ENCODE data around the gene SIX2. TPM values are rescaled to one million over a fixed set of nuclear protein-coding genes. Genes with fewer than 3 reads are reported as not detected.

The SIX2 gene
- total and polyA plus RNA-seq, 10 of the 15 experiments (the other 5 are each of a cell fraction or from before 2014, with no cell fraction given): not detected

- TF ChIP-seq MXI1 (IDR thresholded peaks at IDR 0.05; ENCODE audit: low read depth, low read length) (no peak), SIX5 (IDR thresholded peaks at IDR 0.05; ENCODE audit: low read depth, low read length, severe bottlenecking) (no peak), ZBTB33 (IDR thresholded peaks at IDR 0.05) (no peak), CBX3 (IDR thresholded peaks at IDR 0.05; ENCODE audit: borderline replicate concordance, low read depth) (no peak), STAT1 (conservative IDR thresholded peaks at IDR 0.05) (no peak), KDM1A (IDR thresholded peaks at IDR 0.05; ENCODE audit: borderline replicate concordance) (no peak), ZNF24 (IDR thresholded peaks at IDR 0.05) (no peak)
Measured at GRCh38 chr2:44970846-44971450, 38.3 kb downstream of the SIX2 start (continued).

- Histone ChIP-seq H3K36me3 (ENCODE audit: control insufficient read depth in 2 of 2, insufficient read depth in 2 of 2, low read length in 1 of 2) (no peaks in the 10 kb centered on the region), H3K9me3 (replicated peaks; ENCODE audit: control insufficient read depth, insufficient read depth, low read length) (no peaks in the 10 kb centered on the region), H4K20me1 (ENCODE audit: control insufficient read depth, insufficient read depth) (no peaks in the 10 kb centered on the region), H3K27ac (ENCODE audit: control insufficient read depth, insufficient read depth) (no peak overlapping the region), H2AFZ (ENCODE audit: control insufficient read depth, low read depth, low read length) (no peak overlapping the region), H3K4me2 (ENCODE audit: control insufficient read depth, insufficient read depth) (no peak overlapping the region), H3K79me2 (ENCODE audit: control insufficient read depth, insufficient read depth, low read length) (no peaks in the 10 kb centered on the region), H3K4me3 (no peak overlapping the region), H3K27me3 (replicated peaks in 1 of 2; ENCODE audit: control insufficient read depth in 2 of 2, insufficient read depth in 2 of 2, low read length in 1 of 2) (no peaks in the 10 kb centered on the region), H3K9ac (ENCODE audit: control insufficient read depth, insufficient read depth, low read length) (no peak overlapping the region), H3K4me1 (ENCODE audit: control insufficient read depth, insufficient read depth, low read length) (no peaks in the 10 kb centered on the region)
- FAIRE-seq (no peak), ATAC-seq (no peak), DNase-seq (ENCODE audit: low read depth, low spot score) (no peak)
- ChIA-PET SMC1A (ENCODE audit: uncharacterized antibody, unreplicated experiment) (interaction anchor here (0.8 to 4.0 kb wide), 3 partner anchors 13 to 500 kb away, joined by 3 to 25 read pairs (median 3); no protein-coding TSS in a partner anchor), POLR2A (interaction anchor here (0.6 kb wide), 1 partner anchor 23 kb away, joined by 3 read pairs; no protein-coding TSS in a partner anchor), CTCF (interaction anchor here (1.1 to 2.6 kb wide), 5 partner anchors 11 to 578 kb away, joined by 3 to 9 read pairs (median 6); no protein-coding TSS in a partner anchor), RAD21 (ENCODE audit: unreplicated experiment) (interaction anchor here (1.1 kb wide), 1 partner anchor 12 kb away, joined by 5 read pairs; no protein-coding TSS in a partner anchor)
- intact Hi-C loops (cut with micrococcal nuclease; ENCODE audit: unreplicated experiment) (no loop called here), in situ Hi-C loops (cut with MboI) (no loop called here)
- WGBS (ENCODE audit: insufficient coverage, insufficient replicate concordance, low lambda C conversion rate, missing lambda C conversion rate): 53% methylated on average over 4 of the region's 4 CpGs
- no TSS peak for BruUV-seq (replicated peaks)
- TF ChIP-seq PKNOX1 (IDR thresholded peaks at IDR 0.05): no peak
- no peak for TF ChIP-seq SMARCA5 (IDR thresholded peaks at IDR 0.05)
- no peak for TF ChIP-seq FOXM1 (IDR thresholded peaks at IDR 0.05; ENCODE audit: low read depth, low read length)
- no peak for TF ChIP-seq USF1 (IDR thresholded peaks at IDR 0.05; ENCODE audit: borderline replicate concordance, extremely low read length, insufficient read depth, low read depth, low read length)
- no peak for TF ChIP-seq USF2 (IDR thresholded peaks at IDR 0.05; ENCODE audit: borderline replicate concordance, low read depth, low read length)
- TF ChIP-seq NR2C2 (IDR thresholded peaks at IDR 0.05; ENCODE audit: borderline replicate concordance, control insufficient read depth, insufficient read length, low read depth): no peak
- no peak for TF ChIP-seq EGR1 (IDR thresholded peaks at IDR 0.05; ENCODE audit: borderline replicate concordance in 1 of 2, low read depth in 2 of 2, low read length in 2 of 2)
Measured at GRCh38 chr2:44969936-44970335, 39.3 kb downstream of the SIX2 start.
